HepG2 (cell line): ENCODE results near the gene S1PR2. TPM values are rescaled to one million over a fixed set of nuclear protein-coding genes. Genes with fewer than 3 reads are reported as not detected.

Experiments
- ARHGAP35 ChIP-seq: sonication (generic); formaldehyde crosslinking; IDR thresholded peaks from 2 replicates; pipeline ENCODE4 v1.9.0; 2022; ENCODE audit warnings: mild to moderate bottlenecking, inconsistent platforms, moderate library complexity, missing genetic modification reagents, borderline replicate concordance
- ARNT2 ChIP-seq: sonication (generic); formaldehyde crosslinking; IDR thresholded peaks from 2 replicates; pipeline ENCODE4 v1.8.0; 2022; ENCODE audit warnings: mild to moderate bottlenecking, low read depth, missing genetic modification reagents, moderate library complexity
- BHLHE40 ChIP-seq: IDR thresholded peaks from 2 replicates; pipeline ENCODE4 v1.6.1; 2011; ENCODE audit warnings: low read length, improper control_type of control experiment
- FOXA1 ChIP-seq, 2 experiments: fragments of 450-650 bp in 1 of 2; sonication (generic) in 1 of 2; formaldehyde crosslinking in 1 of 2; IDR thresholded peaks; 2 replicates each; pipeline versions ENCODE4 v1.4.0 to v1.6.1; 2016 to 2020; ENCODE audit warnings: missing genetic modification reagents in 1 of 2
- HOXA3 ChIP-seq: sonication (generic); formaldehyde crosslinking; IDR thresholded peaks from 2 replicates; pipeline ENCODE4 v1.5.0; 2020; ENCODE audit warnings: missing genetic modification reagents
- KDM5B ChIP-seq: sonication (generic); formaldehyde crosslinking; IDR thresholded peaks from 2 replicates; pipeline ENCODE4 v1.4.0; 2020; ENCODE audit warnings: missing genetic modification reagents, mild to moderate bottlenecking, borderline replicate concordance
- MED1 ChIP-seq: sonication (generic); formaldehyde crosslinking; IDR thresholded peaks from 2 replicates; pipeline ENCODE4 v1.4.0; 2020; ENCODE audit warnings: missing genetic modification reagents
- NKX3-1 ChIP-seq: sonication (generic); formaldehyde crosslinking; IDR thresholded peaks from 2 replicates; pipeline ENCODE4 v1.5.0; 2020; ENCODE audit warnings: missing genetic modification reagents
- PTBP1 ChIP-seq: fragments of 200-400 bp; formaldehyde crosslinking; IDR thresholded peaks from 2 replicates; pipeline ENCODE4 v1.6.1; 2018; ENCODE audit warnings: low read length, low read depth; ENCODE audit not compliant: poor library complexity, severe bottlenecking
- RARA ChIP-seq: IDR thresholded peaks from 2 replicates; pipeline ENCODE4 v1.6.1; 2016; ENCODE audit warnings: missing genetic modification reagents, missing compliant biosample characterization
- ZFX ChIP-seq: sonication (generic); formaldehyde crosslinking; IDR thresholded peaks from 2 replicates; pipeline ENCODE4 v1.4.0; 2020; ENCODE audit warnings: mild to moderate bottlenecking, low read depth, missing genetic modification reagents, moderate library complexity
- ZNF235 ChIP-seq: sonication (generic); formaldehyde crosslinking; IDR thresholded peaks from 2 replicates; pipeline ENCODE4 v1.8.1; 2023; ENCODE audit warnings: mild to moderate bottlenecking, missing genetic modification reagents, borderline replicate concordance
- ZNF430 ChIP-seq: sonication (generic); formaldehyde crosslinking; IDR thresholded peaks from 2 replicates; pipeline ENCODE4 v1.9.0; 2021; ENCODE audit warnings: mild to moderate bottlenecking, missing genetic modification reagents
- polyA plus RNA-seq, 8 experiments: library from polyadenylated mRNA; depleted of rRNA in 3 of 8; stranded (reverse) in 7 of 8; unstranded in 1 of 8; fragments of >200 nt; fragmentation: Illumina TruSeq in 4 of 8; extraction: Trizol in 4 of 8; gene quantifications; 2 replicates each; pipeline versions ENCODE4 v1.2.1 to v1.2.3, GENCODE V29; 2011 to 2016; ENCODE audit warnings: low read depth in 4 of 8, missing spikeins in 1 of 8, mixed read lengths in 1 of 8; ENCODE audit not compliant: insufficient read depth in 1 of 8
- total RNA-seq, 5 experiments: library from RNA; depleted of rRNA; stranded (reverse); fragments of >200 nt; fragmentation: Illumina TruSeq; extraction: Trizol; gene quantifications; 2 replicates each; pipeline ENCODE4 v1.2.3, GENCODE V29; 2016; ENCODE audit warnings: low read depth in 1 of 5
- TF ChIP-seq, protein P1 (sequence below): sonication (generic); formaldehyde crosslinking; IDR thresholded peaks from 2 replicates; pipeline ENCODE4 v1.5.0; 2020; ENCODE audit warnings: missing genetic modification reagents
- TF ChIP-seq, protein P2 (sequence below): sonication (generic); formaldehyde crosslinking; IDR thresholded peaks from 2 replicates; pipeline ENCODE4 v1.5.1; 2020; ENCODE audit warnings: missing genetic modification reagents, mild to moderate bottlenecking, borderline replicate concordance
- TF ChIP-seq, protein P3 (sequence below): sonication (generic); formaldehyde crosslinking; IDR thresholded peaks from 2 replicates; pipeline ENCODE4 v1.4.0; 2020; ENCODE audit warnings: missing genetic modification reagents, borderline replicate concordance
- TF ChIP-seq, protein P4 (sequence below): sonication (generic); formaldehyde crosslinking; IDR thresholded peaks from 2 replicates; pipeline ENCODE4 v1.4.0; 2020; ENCODE audit warnings: mild to moderate bottlenecking, missing genetic modification reagents

Gene S1PR2
- total and polyA plus RNA-seq, 2 of the 13 experiments (the other 11 are each of a cell fraction or from before 2014, with no cell fraction given) = 0.91 to 1.3 TPM

DNA sequence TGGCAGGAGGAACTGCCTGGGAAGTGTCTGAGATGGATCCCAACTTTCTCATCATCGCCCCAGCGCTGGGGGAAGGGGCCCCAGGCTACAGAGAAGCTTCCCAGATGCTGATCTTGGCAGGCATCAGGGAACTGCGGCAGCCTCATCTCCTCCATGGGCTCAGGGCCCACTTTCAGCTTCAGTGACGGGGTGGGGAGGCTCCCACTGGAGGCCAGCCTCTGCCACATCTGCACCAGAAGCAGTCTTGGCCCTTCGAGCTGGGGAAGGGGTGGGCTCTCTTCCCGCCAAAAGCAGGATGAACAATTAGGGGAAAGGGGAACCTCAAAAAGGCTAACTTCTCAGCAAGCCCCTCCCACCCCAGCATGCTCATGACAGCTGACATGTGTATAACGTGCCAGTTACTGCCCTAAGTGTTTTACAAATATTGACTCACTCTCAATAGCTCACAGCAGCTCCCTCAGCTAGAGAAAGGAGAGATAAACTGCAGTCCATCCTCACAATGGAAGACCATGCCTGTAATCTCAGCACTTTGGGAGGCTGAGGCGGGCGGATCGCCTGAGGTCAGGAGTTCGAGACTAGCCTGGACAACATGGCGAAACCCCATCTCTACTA, 7.1 kb upstream of the S1PR2 start (continued):
- peak; percentile 37; the same call in 1 of the 2 replicates for TF ChIP-seq HOXA3 (CRISPR knock-in tag)
- no peak for TF ChIP-seq PTBP1
- TF ChIP-seq BHLHE40 = peak; percentile 96
- TF ChIP-seq, protein P1, sequence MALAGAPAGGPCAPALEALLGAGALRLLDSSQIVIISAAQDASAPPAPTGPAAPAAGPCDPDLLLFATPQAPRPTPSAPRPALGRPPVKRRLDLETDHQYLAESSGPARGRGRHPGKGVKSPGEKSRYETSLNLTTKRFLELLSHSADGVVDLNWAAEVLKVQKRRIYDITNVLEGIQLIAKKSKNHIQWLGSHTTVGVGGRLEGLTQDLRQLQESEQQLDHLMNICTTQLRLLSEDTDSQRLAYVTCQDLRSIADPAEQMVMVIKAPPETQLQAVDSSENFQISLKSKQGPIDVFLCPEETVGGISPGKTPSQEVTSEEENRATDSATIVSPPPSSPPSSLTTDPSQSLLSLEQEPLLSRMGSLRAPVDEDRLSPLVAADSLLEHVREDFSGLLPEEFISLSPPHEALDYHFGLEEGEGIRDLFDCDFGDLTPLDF (CRISPR knock-in tag) = no peak
- no peak for TF ChIP-seq ZNF235
- peak; percentile 86 for TF ChIP-seq NKX3-1 (CRISPR knock-in tag)
- no peak for TF ChIP-seq ARNT2 (CRISPR knock-in tag)
- TF ChIP-seq ZFX (CRISPR knock-in tag) = peak; percentile 22; the same call in 1 of the 2 replicates
- peak; percentile 37; the same call in 1 of the 2 replicates for TF ChIP-seq KDM5B (CRISPR knock-in tag)
- TF ChIP-seq, protein P2, sequence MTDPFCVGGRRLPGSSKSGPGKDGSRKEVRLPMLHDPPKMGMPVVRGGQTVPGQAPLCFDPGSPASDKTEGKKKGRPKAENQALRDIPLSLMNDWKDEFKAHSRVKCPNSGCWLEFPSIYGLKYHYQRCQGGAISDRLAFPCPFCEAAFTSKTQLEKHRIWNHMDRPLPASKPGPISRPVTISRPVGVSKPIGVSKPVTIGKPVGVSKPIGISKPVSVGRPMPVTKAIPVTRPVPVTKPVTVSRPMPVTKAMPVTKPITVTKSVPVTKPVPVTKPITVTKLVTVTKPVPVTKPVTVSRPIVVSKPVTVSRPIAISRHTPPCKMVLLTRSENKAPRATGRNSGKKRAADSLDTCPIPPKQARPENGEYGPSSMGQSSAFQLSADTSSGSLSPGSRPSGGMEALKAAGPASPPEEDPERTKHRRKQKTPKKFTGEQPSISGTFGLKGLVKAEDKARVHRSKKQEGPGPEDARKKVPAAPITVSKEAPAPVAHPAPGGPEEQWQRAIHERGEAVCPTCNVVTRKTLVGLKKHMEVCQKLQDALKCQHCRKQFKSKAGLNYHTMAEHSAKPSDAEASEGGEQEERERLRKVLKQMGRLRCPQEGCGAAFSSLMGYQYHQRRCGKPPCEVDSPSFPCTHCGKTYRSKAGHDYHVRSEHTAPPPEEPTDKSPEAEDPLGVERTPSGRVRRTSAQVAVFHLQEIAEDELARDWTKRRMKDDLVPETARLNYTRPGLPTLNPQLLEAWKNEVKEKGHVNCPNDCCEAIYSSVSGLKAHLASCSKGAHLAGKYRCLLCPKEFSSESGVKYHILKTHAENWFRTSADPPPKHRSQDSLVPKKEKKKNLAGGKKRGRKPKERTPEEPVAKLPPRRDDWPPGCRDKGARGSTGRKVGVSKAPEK (CRISPR knock-in tag) = no peak
- peak; percentile 59 for TF ChIP-seq MED1 (CRISPR knock-in tag)
- TF ChIP-seq, protein P3, sequence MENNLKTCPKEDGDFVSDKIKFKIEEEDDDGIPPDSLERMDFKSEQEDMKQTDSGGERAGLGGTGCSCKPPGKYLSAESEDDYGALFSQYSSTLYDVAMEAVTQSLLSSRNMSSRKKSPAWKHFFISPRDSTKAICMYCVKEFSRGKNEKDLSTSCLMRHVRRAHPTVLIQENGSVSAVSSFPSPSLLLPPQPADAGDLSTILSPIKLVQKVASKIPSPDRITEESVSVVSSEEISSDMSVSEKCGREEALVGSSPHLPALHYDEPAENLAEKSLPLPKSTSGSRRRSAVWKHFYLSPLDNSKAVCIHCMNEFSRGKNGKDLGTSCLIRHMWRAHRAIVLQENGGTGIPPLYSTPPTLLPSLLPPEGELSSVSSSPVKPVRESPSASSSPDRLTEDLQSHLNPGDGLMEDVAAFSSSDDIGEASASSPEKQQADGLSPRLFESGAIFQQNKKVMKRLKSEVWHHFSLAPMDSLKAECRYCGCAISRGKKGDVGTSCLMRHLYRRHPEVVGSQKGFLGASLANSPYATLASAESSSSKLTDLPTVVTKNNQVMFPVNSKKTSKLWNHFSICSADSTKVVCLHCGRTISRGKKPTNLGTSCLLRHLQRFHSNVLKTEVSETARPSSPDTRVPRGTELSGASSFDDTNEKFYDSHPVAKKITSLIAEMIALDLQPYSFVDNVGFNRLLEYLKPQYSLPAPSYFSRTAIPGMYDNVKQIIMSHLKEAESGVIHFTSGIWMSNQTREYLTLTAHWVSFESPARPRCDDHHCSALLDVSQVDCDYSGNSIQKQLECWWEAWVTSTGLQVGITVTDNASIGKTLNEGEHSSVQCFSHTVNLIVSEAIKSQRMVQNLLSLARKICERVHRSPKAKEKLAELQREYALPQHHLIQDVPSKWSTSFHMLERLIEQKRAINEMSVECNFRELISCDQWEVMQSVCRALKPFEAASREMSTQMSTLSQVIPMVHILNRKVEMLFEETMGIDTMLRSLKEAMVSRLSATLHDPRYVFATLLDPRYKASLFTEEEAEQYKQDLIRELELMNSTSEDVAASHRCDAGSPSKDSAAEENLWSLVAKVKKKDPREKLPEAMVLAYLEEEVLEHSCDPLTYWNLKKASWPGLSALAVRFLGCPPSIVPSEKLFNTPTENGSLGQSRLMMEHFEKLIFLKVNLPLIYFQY = no peak
- TF ChIP-seq FOXA1 (IDR thresholded peaks at IDR 0.05) = no peak
- TF ChIP-seq FOXA1 (CRISPR knock-in tag; IDR thresholded peaks at IDR 0.05) = peak; percentile 92
- 0 out of 2 replicates have a peak, but pooled peaks have one; percentile 44 for TF ChIP-seq ZNF430 (CRISPR knock-in tag)
- TF ChIP-seq RARA (CRISPR knock-in tag) = peak; percentile 67
- no peak for TF ChIP-seq ARHGAP35 (CRISPR knock-in tag)
- TF ChIP-seq, protein P4, sequence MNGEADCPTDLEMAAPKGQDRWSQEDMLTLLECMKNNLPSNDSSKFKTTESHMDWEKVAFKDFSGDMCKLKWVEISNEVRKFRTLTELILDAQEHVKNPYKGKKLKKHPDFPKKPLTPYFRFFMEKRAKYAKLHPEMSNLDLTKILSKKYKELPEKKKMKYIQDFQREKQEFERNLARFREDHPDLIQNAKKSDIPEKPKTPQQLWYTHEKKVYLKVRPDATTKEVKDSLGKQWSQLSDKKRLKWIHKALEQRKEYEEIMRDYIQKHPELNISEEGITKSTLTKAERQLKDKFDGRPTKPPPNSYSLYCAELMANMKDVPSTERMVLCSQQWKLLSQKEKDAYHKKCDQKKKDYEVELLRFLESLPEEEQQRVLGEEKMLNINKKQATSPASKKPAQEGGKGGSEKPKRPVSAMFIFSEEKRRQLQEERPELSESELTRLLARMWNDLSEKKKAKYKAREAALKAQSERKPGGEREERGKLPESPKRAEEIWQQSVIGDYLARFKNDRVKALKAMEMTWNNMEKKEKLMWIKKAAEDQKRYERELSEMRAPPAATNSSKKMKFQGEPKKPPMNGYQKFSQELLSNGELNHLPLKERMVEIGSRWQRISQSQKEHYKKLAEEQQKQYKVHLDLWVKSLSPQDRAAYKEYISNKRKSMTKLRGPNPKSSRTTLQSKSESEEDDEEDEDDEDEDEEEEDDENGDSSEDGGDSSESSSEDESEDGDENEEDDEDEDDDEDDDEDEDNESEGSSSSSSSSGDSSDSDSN (CRISPR knock-in tag) = no peak
